Lung (tissue), 12 donors: ENCODE data around the gene DCDC1. TPM values are rescaled to one million over a fixed set of nuclear protein-coding genes. Genes with fewer than 3 reads are reported as not detected.

Experiments used
- ATAC-seq: fragments of 200-7000 bp; cut with Tn5 transposase; one replicate; pipeline ENCODE4 v1.9.1; 2020; ENCODE audit warnings: moderate number of reproducible peaks; ENCODE audit not compliant: insufficient read depth, low FRiP score
- DNase-seq, 3 donors: peaks; one replicate each; pipeline ENCODE4 v3.0.0-alpha.2; 2013 to 2017
- H3K27ac ChIP-seq, 2 donors: one replicate each; pipeline ENCODE4 v1.5.1; 2013; ENCODE audit warnings: mild to moderate bottlenecking in 2 of 2, moderate library complexity in 2 of 2, control low read depth in 1 of 2, inconsistent platforms in 1 of 2, low read depth in 1 of 2, low read length in 1 of 2
- H3K27me3 ChIP-seq, 3 donors: one replicate each; pipeline ENCODE4 v1.5.1; 2013; ENCODE audit warnings: low read length in 2 of 3; ENCODE audit not compliant: control insufficient read depth in 3 of 3, insufficient read depth in 3 of 3
- H3K36me3 ChIP-seq, 4 donors: one replicate each; pipeline ENCODE4 v1.5.1; 2013; ENCODE audit warnings: low read length in 4 of 4, mild to moderate bottlenecking in 1 of 4, moderate library complexity in 1 of 4; ENCODE audit not compliant: control insufficient read depth in 4 of 4, insufficient read depth in 4 of 4
- H3K4me1 ChIP-seq, 5 donors: one replicate each; pipeline ENCODE4 v1.5.1; 2013; ENCODE audit warnings: low read length in 5 of 5, mild to moderate bottlenecking in 2 of 5, moderate library complexity in 1 of 5; ENCODE audit not compliant: control insufficient read depth in 5 of 5, insufficient read depth in 5 of 5
- H3K4me3 ChIP-seq: one replicate; pipeline ENCODE4 v1.5.1; 2013; ENCODE audit warnings: mild to moderate bottlenecking, control low read depth, moderate library complexity
- H3K9ac ChIP-seq, 2 donors: one replicate each; pipeline ENCODE4 v1.5.1; 2013; ENCODE audit warnings: low read length in 2 of 2, control low read depth in 1 of 2; ENCODE audit not compliant: insufficient read depth in 1 of 2
- H3K9me3 ChIP-seq, 4 donors: one replicate each; pipeline ENCODE4 v1.5.1; 2013; ENCODE audit warnings: low read length in 3 of 4, mild to moderate bottlenecking in 1 of 4, moderate library complexity in 1 of 4; ENCODE audit not compliant: control insufficient read depth in 4 of 4, insufficient read depth in 3 of 4
- whole genome bisulfite sequencing, 2 donors: extraction: QIAGEN DNeasy Blood & Tissue Kit; methylation state at CpG; one replicate each; pipeline ENCODE4 v1.1.7; 2013; 5-methylcytosine and 5-hydroxymethylcytosine counted together
- polyA plus RNA-seq, 2 donors: library from polyadenylated mRNA; stranded (reverse); fragments of 200-250 nt; gene quantifications; one replicate each; pipeline ENCODE4 v1.2.1, GENCODE V29; 2013
- total RNA-seq, 2 donors: library from RNA; depleted of rRNA in 1 of 2; stranded (reverse); fragments of >200 nt in 1 of 2; gene quantifications; one replicate each; pipeline ENCODE4 v1.2.1, GENCODE V29; 2014 to 2021
- TF ChIP-seq, protein P1 (sequence below): IDR thresholded peaks from 2 replicates; pipeline ENCODE4 v1.5.1; 2012; ENCODE audit warnings: mild to moderate bottlenecking; ENCODE audit errors: control extremely low read depth, extremely low read depth
- donor health status: control.
- donor health status: control.
- donor health status: Bipolar disorder and iron deficiency.
- donor health status: healthy.
- donor health status: DM: yes; HTN: yes; CAD: no.

The DCDC1 gene
- total and polyA plus RNA-seq, 4 donors, result 0.47 to 20.6 (median 4.7) TPM

DNA sequence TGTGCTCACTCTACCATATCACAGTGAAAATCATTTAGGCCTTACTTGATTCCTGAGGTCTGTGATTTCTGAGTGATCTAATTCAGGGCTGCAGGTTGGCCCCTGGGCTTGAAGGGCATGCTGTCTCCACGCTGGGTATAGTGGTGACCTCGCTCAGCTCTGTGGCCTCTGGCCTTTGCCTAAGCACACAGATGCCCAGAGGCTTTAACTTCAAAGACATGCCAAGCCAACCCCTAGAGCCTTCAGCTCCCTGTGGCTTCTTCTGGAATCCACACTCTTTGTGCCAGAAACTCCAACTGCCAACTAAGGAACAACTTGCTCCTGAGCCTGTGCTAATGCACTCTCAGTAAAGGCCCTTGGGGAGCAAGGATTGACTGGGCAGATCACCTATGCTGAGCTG is 550.8 kb downstream of the DCDC1 start:
- Histone ChIP-seq H3K4me1 (no peaks in the 10 kb centered on the region), H3K9ac (no peak overlapping the region), H3K27ac (no peak overlapping the region), H3K27me3 (no peaks in the 10 kb centered on the region), H3K36me3 (no peaks in the 10 kb centered on the region), H3K9me3 (no peaks in the 10 kb centered on the region), H3K4me3 (no peak overlapping the region)
- DNase-seq, result no peak
- no peak for ATAC-seq
- 75 to 82% methylated on average over 2 of the region's 2 CpGs for WGBS, 2 donors
- TF ChIP-seq, protein P1, sequence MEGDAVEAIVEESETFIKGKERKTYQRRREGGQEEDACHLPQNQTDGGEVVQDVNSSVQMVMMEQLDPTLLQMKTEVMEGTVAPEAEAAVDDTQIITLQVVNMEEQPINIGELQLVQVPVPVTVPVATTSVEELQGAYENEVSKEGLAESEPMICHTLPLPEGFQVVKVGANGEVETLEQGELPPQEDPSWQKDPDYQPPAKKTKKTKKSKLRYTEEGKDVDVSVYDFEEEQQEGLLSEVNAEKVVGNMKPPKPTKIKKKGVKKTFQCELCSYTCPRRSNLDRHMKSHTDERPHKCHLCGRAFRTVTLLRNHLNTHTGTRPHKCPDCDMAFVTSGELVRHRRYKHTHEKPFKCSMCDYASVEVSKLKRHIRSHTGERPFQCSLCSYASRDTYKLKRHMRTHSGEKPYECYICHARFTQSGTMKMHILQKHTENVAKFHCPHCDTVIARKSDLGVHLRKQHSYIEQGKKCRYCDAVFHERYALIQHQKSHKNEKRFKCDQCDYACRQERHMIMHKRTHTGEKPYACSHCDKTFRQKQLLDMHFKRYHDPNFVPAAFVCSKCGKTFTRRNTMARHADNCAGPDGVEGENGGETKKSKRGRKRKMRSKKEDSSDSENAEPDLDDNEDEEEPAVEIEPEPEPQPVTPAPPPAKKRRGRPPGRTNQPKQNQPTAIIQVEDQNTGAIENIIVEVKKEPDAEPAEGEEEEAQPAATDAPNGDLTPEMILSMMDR, result no peak

DNA sequence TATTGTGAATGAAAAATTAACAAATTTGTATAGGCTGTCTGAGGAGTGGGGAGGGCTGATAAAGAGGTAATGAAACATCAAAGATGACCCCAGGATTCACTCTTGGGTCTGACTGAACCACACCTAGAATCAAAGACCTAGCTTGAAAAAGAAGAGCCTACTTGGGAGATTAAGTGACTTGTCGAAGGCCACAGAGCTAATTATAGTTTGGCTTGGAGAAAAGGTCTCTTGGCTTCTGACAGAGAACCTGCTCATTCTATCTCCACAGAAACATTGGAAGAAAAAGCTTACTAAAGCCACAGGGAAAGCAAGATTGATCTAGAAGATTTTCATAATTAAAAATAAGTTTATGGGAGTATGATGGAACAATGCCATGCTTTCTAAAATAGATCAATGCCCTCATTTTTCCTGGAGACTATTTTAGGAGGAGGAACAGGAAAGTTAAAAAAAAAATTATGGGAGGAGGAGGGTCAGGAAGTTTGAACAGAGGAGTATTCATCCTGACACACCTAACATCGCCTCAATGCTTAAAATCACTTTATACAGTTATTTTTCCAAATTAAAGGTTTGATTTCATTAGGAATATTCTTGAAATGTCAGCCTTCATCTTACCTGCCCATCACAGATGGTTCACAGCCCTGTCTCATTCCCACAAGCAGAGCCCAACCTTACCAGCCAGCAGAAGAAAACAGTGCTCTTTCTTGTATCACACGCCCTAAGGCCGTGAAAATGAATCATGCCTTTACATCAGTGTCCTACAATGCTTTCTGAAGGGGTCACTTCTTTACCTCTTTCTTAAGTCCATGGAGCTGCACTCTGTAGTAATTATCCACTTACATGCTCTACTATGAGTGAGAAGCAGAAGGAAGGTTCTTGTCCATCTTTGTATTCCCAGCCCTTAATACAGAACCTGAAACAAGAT is 552.3 kb downstream of the DCDC1 start:
- Histone ChIP-seq H3K36me3 (no peaks in the 10 kb centered on the region), H3K9ac (no peak overlapping the region), H3K4me1 (no peaks in the 10 kb centered on the region), H3K9me3 (no peaks in the 10 kb centered on the region), H3K27me3 (no peaks in the 10 kb centered on the region), H3K27ac (no peak overlapping the region), H3K4me3 (no peak overlapping the region)
- DNase-seq (no peak), ATAC-seq (no peak)
- 54 to 77% methylated on average over 4 of the region's 4 CpGs for WGBS, 2 donors
- TF ChIP-seq, protein P1, result no peak

DNA sequence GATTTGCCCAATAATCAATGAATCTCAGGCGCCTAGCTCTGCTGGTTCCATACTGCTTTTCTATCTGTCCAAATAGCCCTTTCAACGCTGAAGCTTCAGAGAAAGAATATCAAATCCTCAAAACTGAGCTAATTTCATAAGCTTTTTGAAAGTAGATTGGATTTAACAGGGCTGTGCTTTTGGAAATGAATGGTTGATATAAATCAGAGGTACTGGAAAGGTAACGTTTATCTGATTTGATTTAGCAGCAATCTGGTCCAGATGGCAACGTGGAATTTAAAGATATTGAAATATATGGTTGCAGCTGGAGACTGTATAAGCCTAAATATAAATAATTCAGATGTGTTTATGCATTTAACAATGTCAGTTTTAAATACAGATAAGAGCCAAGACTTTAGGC is 553.9 kb downstream of the DCDC1 start:
- WGBS, 2 donors, result 77% methylated on average over 4 of the region's 4 CpGs
- H3K27ac ChIP-seq, result no peak overlapping the region
- ATAC-seq (no peak), DNase-seq (no peak)
- no peaks in the 10 kb centered on the region for H3K36me3 ChIP-seq
- TF ChIP-seq, protein P1, result no peak
- no peaks in the 10 kb centered on the region for H3K27me3 ChIP-seq
- no peak overlapping the region for H3K4me3 ChIP-seq
- H3K9me3 ChIP-seq, result no peaks in the 10 kb centered on the region
- no peaks in the 10 kb centered on the region for H3K4me1 ChIP-seq
- H3K9ac ChIP-seq, result no peak overlapping the region
